SH-SY5Y (cell line): ENCODE results near the gene NOTCH2.

Experiments used
- GATA2 ChIP-seq: IDR thresholded peaks from 2 replicates; pipeline ENCODE4 v1.6.1; 2011; ENCODE audit warnings: mild to moderate bottlenecking, low read depth, low read length
- GATA3 ChIP-seq: IDR thresholded peaks from 2 replicates; pipeline ENCODE4 v1.6.1; 2011; ENCODE audit warnings: low read depth, mild to moderate bottlenecking, low read length, moderate library complexity

DNA sequence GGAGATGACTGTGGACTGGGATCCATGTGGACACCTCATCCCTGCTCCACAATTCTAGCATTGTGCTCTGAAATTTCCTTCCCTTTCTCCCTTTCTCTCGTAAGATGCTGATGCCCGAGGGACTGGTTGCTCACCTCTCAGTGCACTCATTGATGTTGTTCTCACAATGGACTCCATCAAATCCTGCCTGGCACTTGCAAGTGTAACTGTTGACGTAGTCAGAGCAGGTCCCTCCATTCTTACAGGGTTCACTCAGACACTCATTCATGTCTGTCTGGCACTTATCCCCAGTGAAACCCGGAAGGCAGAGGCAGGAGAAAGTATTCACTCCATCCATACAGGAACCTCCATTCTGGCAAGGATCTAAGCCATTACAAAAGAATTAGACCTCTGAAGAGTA lies 128.1 kb downstream of the NOTCH2 start:
- TF ChIP-seq GATA2 (no peak), GATA3 (no peak)
